H1 (cell line): ENCODE measurements around the gene ACOT11. TPM values are rescaled to one million over a fixed set of nuclear protein-coding genes. Genes with fewer than 3 reads are reported as not detected.

Experiments used
- CTCF ChIA-PET: fragments of 300-600 bp; sonication (Branson Sonifier 250); formaldehyde crosslinking; loops from one replicate; lab custom pipeline; 2021; ENCODE audit not compliant: partially characterized antibody; lab: Charles Lee
- POLR2A ChIA-PET: fragments of 300-600 bp; sonication (Branson Sonifier 250); formaldehyde crosslinking; loops from one replicate; lab custom pipeline; 2021; ENCODE audit warnings: inconsistent platforms; ENCODE audit not compliant: partially characterized antibody; lab: Charles Lee
- DNase-seq, 2 experiments: peaks; one replicate each; pipeline versions ENCODE4 v3.0.0 to v3.0.0-alpha.2; 2010 to 2022; ENCODE audit warnings: low spot score in 2 of 2, low read depth in 1 of 2, mixed read lengths in 1 of 2
- FAIRE-seq: peaks from 2 replicates; lab custom pipeline; 2011; peaks lifted over from hg19 to GRCh38; lab: Jason Lieb, UNC
- H2AFZ ChIP-seq: 2 replicates; pipeline ENCODE4 v1.8.1; 2012; ENCODE audit warnings: low read length, inconsistent platforms
- H2AK5ac ChIP-seq: 2 replicates; pipeline ENCODE4 v1.6.1; 2013; ENCODE audit warnings: low read depth, low read length
- H2BK120ac ChIP-seq: replicated peaks from 2 replicates; pipeline ENCODE3; 2013; ENCODE audit warnings: low read depth, low read length, inconsistent platforms
- H2BK12ac ChIP-seq: 2 replicates; pipeline ENCODE4 v1.6.1; 2013; ENCODE audit warnings: low read depth, low read length
- H2BK15ac ChIP-seq: 2 replicates; pipeline ENCODE4 v1.6.1; 2013; ENCODE audit warnings: low read length
- H2BK20ac ChIP-seq: 2 replicates; pipeline ENCODE4 v1.6.1; 2013; ENCODE audit warnings: low read length
- H2BK5ac ChIP-seq: 2 replicates; pipeline ENCODE4 v1.6.1; 2013; ENCODE audit warnings: low read depth, low read length
- H3K14ac ChIP-seq: 2 replicates; pipeline ENCODE4 v1.6.1; 2013; ENCODE audit warnings: inconsistent platforms; ENCODE audit not compliant: insufficient read length
- H3K18ac ChIP-seq: 2 replicates; pipeline ENCODE4 v1.6.1; 2013; ENCODE audit warnings: low read length; ENCODE audit errors: extremely low read depth
- H3K23ac ChIP-seq: 2 replicates; pipeline ENCODE4 v1.6.1; 2013; ENCODE audit warnings: inconsistent platforms; ENCODE audit not compliant: insufficient read length
- H3K23me2 ChIP-seq: 2 replicates; pipeline ENCODE4 v1.6.1; 2013; ENCODE audit warnings: low read depth, low read length
- H3K27ac ChIP-seq: 2 replicates; pipeline ENCODE4 v1.6.1; 2011; ENCODE audit warnings: low read depth, low read length, inconsistent platforms
- H3K27me3 ChIP-seq, 4 experiments: replicated peaks in 1 of 4; 1 replicate in 1 of 4; 2 replicates in 3 of 4; pipeline versions ENCODE4 v1.6.1 to v1.8.1; 2011 to 2013; ENCODE audit warnings: low read length in 3 of 4, mild to moderate bottlenecking in 3 of 4, inconsistent platforms in 2 of 4, mixed read lengths in 2 of 4, moderate library complexity in 1 of 4; ENCODE audit not compliant: control insufficient read depth in 3 of 4, insufficient read depth in 3 of 4; ENCODE audit errors: extremely low read depth in 1 of 4
- H3K36me3 ChIP-seq, 4 experiments: 2 replicates each; pipeline versions ENCODE4 v1.6.1 to v1.8.1; 2011 to 2013; ENCODE audit warnings: mild to moderate bottlenecking in 4 of 4, low read length in 3 of 4, moderate library complexity in 2 of 4, control low read depth in 1 of 4, inconsistent platforms in 1 of 4; ENCODE audit not compliant: insufficient read depth in 4 of 4, control insufficient read depth in 2 of 4
- H3K4ac ChIP-seq: replicated peaks from 2 replicates; pipeline ENCODE3; 2013; ENCODE audit warnings: low read length, low read depth, mixed read lengths, inconsistent platforms; ENCODE audit not compliant: insufficient read length
- H3K4me1 ChIP-seq, 4 experiments: replicated peaks in 1 of 4; 1 replicate in 1 of 4; 2 replicates in 3 of 4; pipeline versions ENCODE4 v1.6.1 to v1.8.1; 2011 to 2013; ENCODE audit warnings: low read length in 3 of 4, inconsistent platforms in 2 of 4, mixed read lengths in 1 of 4; ENCODE audit not compliant: insufficient read depth in 4 of 4, control insufficient read depth in 3 of 4
- H3K4me2 ChIP-seq, 2 experiments: 2 replicates each; pipeline versions ENCODE4 v1.6.1 to v1.8.1; 2011 to 2013; ENCODE audit warnings: low read depth in 2 of 2, low read length in 2 of 2, control low read depth in 1 of 2, inconsistent platforms in 1 of 2, mild to moderate bottlenecking in 1 of 2; ENCODE audit not compliant: insufficient read depth in 1 of 2
- H3K4me3 ChIP-seq, 4 experiments: fragments of 200-600, 300-600 bp in 1 of 4; sonication (generic), shearing (Covaris generic), sonication (Bioruptor Twin) in 1 of 4; 2 replicates each; pipeline versions ENCODE4 v1.5.1 to v1.8.1; 2011 to 2016; ENCODE audit warnings: low read length in 4 of 4, low read depth in 3 of 4, control low read depth in 2 of 4, inconsistent platforms in 2 of 4, mild to moderate bottlenecking in 2 of 4, mixed read lengths in 1 of 4, moderate library complexity in 1 of 4; ENCODE audit not compliant: insufficient read depth in 2 of 4; ENCODE audit errors: extremely low read depth in 1 of 4
- H3K56ac ChIP-seq: replicated peaks from 2 replicates; pipeline ENCODE3; 2013; ENCODE audit warnings: low read depth, mild to moderate bottlenecking, mixed read lengths, low read length, inconsistent platforms; ENCODE audit not compliant: insufficient read length
- H3K79me1 ChIP-seq: 2 replicates; pipeline ENCODE4 v1.6.1; 2013; ENCODE audit warnings: low read depth, low read length, control low read depth
- H3K79me2 ChIP-seq, 2 experiments: 2 replicates each; pipeline versions ENCODE4 v1.6.1 to v1.8.1; 2012 to 2013; ENCODE audit warnings: low read length in 2 of 2, mild to moderate bottlenecking in 2 of 2, inconsistent platforms in 1 of 2; ENCODE audit not compliant: insufficient read depth in 2 of 2, control insufficient read depth in 1 of 2
- H3K9ac ChIP-seq, 4 experiments: replicated peaks in 1 of 4; 1 replicate in 1 of 4; 2 replicates in 3 of 4; pipeline versions ENCODE4 v1.6.1 to v1.8.1; 2011 to 2013; ENCODE audit warnings: low read depth in 3 of 4, low read length in 3 of 4, control low read depth in 2 of 4, mild to moderate bottlenecking in 2 of 4, moderate library complexity in 2 of 4, inconsistent platforms in 1 of 4; ENCODE audit errors: extremely low read depth in 1 of 4
- H3K9me3 ChIP-seq, 2 experiments: 2 replicates each; pipeline versions ENCODE4 v1.6.1 to v1.8.1; 2012 to 2013; ENCODE audit warnings: mild to moderate bottlenecking in 2 of 2, moderate library complexity in 2 of 2, control low read depth in 1 of 2, inconsistent platforms in 1 of 2, low read depth in 1 of 2, low read length in 1 of 2, mixed read lengths in 1 of 2; ENCODE audit not compliant: insufficient read depth in 2 of 2
- H4K20me1 ChIP-seq, 2 experiments: replicated peaks in 1 of 2; 2 replicates each; pipeline versions ENCODE3 to v1.8.1; 2011 to 2013; ENCODE audit warnings: inconsistent platforms in 2 of 2, low read length in 2 of 2, mild to moderate bottlenecking in 1 of 2; ENCODE audit not compliant: insufficient read depth in 2 of 2, control insufficient read depth in 1 of 2
- H4K5ac ChIP-seq: 2 replicates; pipeline ENCODE4 v1.6.1; 2013; ENCODE audit warnings: low read length, low read depth, mixed read lengths, inconsistent platforms; ENCODE audit not compliant: insufficient read length
- H4K8ac ChIP-seq: 2 replicates; pipeline ENCODE4 v1.8.0; 2013; ENCODE audit warnings: mild to moderate bottlenecking, moderate library complexity, low read length, inconsistent platforms; ENCODE audit not compliant: insufficient read depth; ENCODE audit errors: extremely low read depth
- H4K91ac ChIP-seq: replicated peaks from 2 replicates; pipeline ENCODE3; 2013; ENCODE audit warnings: low read length, mixed read lengths, inconsistent platforms; ENCODE audit not compliant: insufficient read length
- BACH1 ChIP-seq: IDR thresholded peaks from 2 replicates; pipeline ENCODE4 v1.6.1; 2012; ENCODE audit warnings: low read length, improper control_type of control experiment
- EP300 ChIP-seq, 2 experiments: IDR thresholded peaks; 1 replicate in 1 of 2; 2 replicates in 1 of 2; pipeline ENCODE4 v1.6.1; 2011 to 2012; ENCODE audit warnings: low read depth in 2 of 2, low read length in 2 of 2, mild to moderate bottlenecking in 2 of 2, borderline replicate concordance in 1 of 2, inconsistent platforms in 1 of 2, moderate library complexity in 1 of 2
- EZH2 ChIP-seq: fragments of 200-600 bp; sonication (generic); IDR thresholded peaks from 2 replicates; pipeline ENCODE4 v1.7.1; 2012; ENCODE audit warnings: low read depth, mild to moderate bottlenecking, moderate library complexity, low read length, inconsistent platforms; ENCODE audit not compliant: severe bottlenecking
- HDAC2 ChIP-seq, 2 experiments: fragments of 300-600 bp in 1 of 2; sonication (generic) in 1 of 2; IDR thresholded peaks; 2 replicates each; pipeline ENCODE4 v1.6.1; 2011 to 2012; ENCODE audit warnings: low read depth in 2 of 2, low read length in 2 of 2, mild to moderate bottlenecking in 2 of 2, moderate library complexity in 2 of 2, borderline replicate concordance in 1 of 2, inconsistent platforms in 1 of 2
- KDM4A ChIP-seq: IDR thresholded peaks from one replicate; pipeline ENCODE4 v1.7.1; 2012; ENCODE audit warnings: low read depth, mild to moderate bottlenecking, moderate library complexity, low read length, inconsistent platforms; ENCODE audit not compliant: severe bottlenecking
- RFX5 ChIP-seq: IDR thresholded peaks from 2 replicates; pipeline ENCODE4 v1.6.1; 2011; ENCODE audit warnings: low read depth, low read length, improper control_type of control experiment, borderline replicate concordance
- RXRA ChIP-seq: IDR thresholded peaks from 2 replicates; pipeline ENCODE4 v1.6.1; 2011; ENCODE audit warnings: low read depth, mild to moderate bottlenecking, low read length, moderate library complexity; ENCODE audit not compliant: insufficient read depth
- SP1 ChIP-seq: IDR thresholded peaks from 2 replicates; pipeline ENCODE4 v1.6.1; 2011; ENCODE audit warnings: low read depth, low read length
- YY1 ChIP-seq: IDR thresholded peaks from 2 replicates; pipeline ENCODE4 v1.6.1; 2011; ENCODE audit warnings: low read depth, mild to moderate bottlenecking, low read length
- WGBS, 2 experiments: shearing (Covaris generic) in 1 of 2; methylation state at CpG; one replicate each; pipeline versions ENCODE4 v1.1.6 to v1.1.7; 2013 to 2015; ENCODE audit warnings: low lambda C conversion rate in 2 of 2, mixed read lengths in 2 of 2, inconsistent platforms in 1 of 2, low coverage in 1 of 2, missing lambda C conversion rate in 1 of 2; ENCODE audit not compliant: insufficient replicate concordance in 2 of 2, insufficient coverage in 1 of 2, insufficient read length in 1 of 2; ENCODE audit errors: extremely low coverage in 1 of 2, missing lambda C conversion rate in 1 of 2; 5-methylcytosine and 5-hydroxymethylcytosine counted together
- polyA plus RNA-seq, 7 experiments: library from polyadenylated mRNA; depleted of rRNA in 3 of 7; stranded (reverse) in 5 of 7; unstranded in 2 of 7; fragments of >200 nt in 5 of 7; fragments of 200-250 nt in 2 of 7; gene quantifications; 1 replicate in 5 of 7; 2 replicates in 1 of 7; 4 replicates in 1 of 7; pipeline versions ENCODE4 v1.2.1 to v1.2.3, GENCODE V29; 2011 to 2013; ENCODE audit warnings: missing spikeins in 2 of 7, mixed read lengths in 2 of 7
- total RNA-seq: library from RNA; stranded (reverse); fragmentation: NEBNext Ultra II Directional; extraction: Animal tissue kit (Norgen Biotek cat#: 25700); gene quantifications from 2 replicates; pipeline ENCODE4 v1.2.1, GENCODE V29; 2021
- TF ChIP-seq, protein P1 (sequence below): IDR thresholded peaks from 2 replicates; pipeline ENCODE4 v1.6.1; 2011; ENCODE audit warnings: low read length, improper control_type of control experiment

The ACOT11 gene
- total and polyA plus RNA-seq, 2 of the 8 experiments (the other 6 are each of a cell fraction or from before 2014, with no cell fraction given), result 3.8 to 4.5 TPM

DNA sequence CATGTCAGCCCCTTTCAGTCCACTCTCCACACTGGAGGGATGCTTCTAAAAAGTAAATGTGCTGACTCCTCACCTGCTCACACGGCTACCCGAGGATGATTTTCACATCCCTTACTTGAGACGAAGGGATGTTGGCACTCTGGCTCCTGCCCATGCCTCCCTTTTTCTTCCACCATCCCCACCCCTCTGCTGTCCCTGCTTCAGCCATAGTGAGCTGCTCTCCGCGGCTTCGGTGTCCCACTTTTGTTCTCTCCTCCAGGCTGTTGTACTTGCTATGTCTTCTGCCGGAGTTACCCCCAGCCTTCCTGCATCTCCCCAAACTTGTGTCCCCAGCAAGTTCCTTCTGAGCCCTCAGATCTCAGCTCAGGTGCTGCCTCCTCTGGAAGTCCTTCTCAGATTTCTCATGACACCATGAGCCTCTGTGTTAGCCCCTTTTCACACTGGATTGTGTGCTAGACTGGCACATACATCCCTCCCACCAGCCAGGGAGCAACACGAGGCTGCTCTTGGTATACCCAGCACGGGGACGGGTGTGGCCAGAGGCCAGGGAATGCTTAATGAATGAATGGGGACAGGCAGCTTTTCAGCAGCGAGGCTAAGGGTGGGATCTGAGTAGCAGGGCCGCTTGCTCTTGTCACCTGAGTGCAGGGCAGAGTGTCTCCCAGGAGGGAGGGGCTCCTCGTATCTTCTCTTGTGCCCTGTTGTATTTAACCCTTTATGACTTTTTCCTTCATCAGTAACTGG is 1.3 kb downstream of the ACOT11 start:
- H3K18ac ChIP-seq, result no peak overlapping the region
- no peak overlapping the region for H3K14ac ChIP-seq
- no peak for FAIRE-seq
- no peaks in the 10 kb centered on the region for H3K27me3 ChIP-seq
- no peak overlapping the region for H3K4me2 ChIP-seq
- 0 out of 2 replicates have a peak overlapping the region, but pooled peaks have one; percentile 31 for H2BK15ac ChIP-seq
- H3K9ac ChIP-seq, result no peak overlapping the region; a peak in 1 of 7 replicates
- H4K91ac ChIP-seq, result no peak overlapping the region
- H2AFZ ChIP-seq, result no peak overlapping the region
- H3K27ac ChIP-seq, result no peak overlapping the region
- no peak overlapping the region for H4K5ac ChIP-seq
- POLR2A ChIA-PET, result interaction anchor here (1.2 to 2.2 kb wide), 2 partner anchors 10 to 60 kb away, joined by 3 to 9 read pairs; no protein-coding TSS in a partner anchor
- H3K4me1 ChIP-seq, result peaks cover 0 to 10% (median 6%) of the 10 kb centered on the region in 4 experiments; a peak in 6 of 7 replicates
- 0 out of 2 replicates have a peak overlapping the region, but pooled peaks have one; percentile 53 for H2AK5ac ChIP-seq
- no peak overlapping the region for H2BK5ac ChIP-seq
- H3K79me2 ChIP-seq, result no peaks in the 10 kb centered on the region
- H2BK20ac ChIP-seq, result no peak overlapping the region
- no peak overlapping the region for H3K4ac ChIP-seq
- no peak overlapping the region for H2BK120ac ChIP-seq
- no peak overlapping the region for H3K23ac ChIP-seq
- CTCF ChIA-PET, result interaction anchor here (0.6 to 4.7 kb wide), 8 partner anchors 9 to 238 kb away, joined by 3 to 19 read pairs (median 4); no protein-coding TSS in a partner anchor
- H2BK12ac ChIP-seq, result no peak overlapping the region
- H3K9me3 ChIP-seq, result no peaks in the 10 kb centered on the region
- no peaks in the 10 kb centered on the region for H3K23me2 ChIP-seq
- H4K8ac ChIP-seq, result no peak overlapping the region
- H3K36me3 ChIP-seq, result no peaks in the 10 kb centered on the region
- WGBS, 2 experiments, result 73% methylated on average over 13 of the region's 13 CpGs; no CpG with 5 or more reads in 1 of the 2 experiments
- no peak overlapping the region for H3K4me3 ChIP-seq
- DNase-seq, result no peak
- peaks cover 2% of the 10 kb centered on the region; the same call in 1 of the 2 replicates for H3K79me1 ChIP-seq
- no peak overlapping the region for H3K56ac ChIP-seq
- H4K20me1 ChIP-seq, result no peaks in the 10 kb centered on the region
- TF ChIP-seq EZH2 (no peak), RFX5 (no peak), BACH1 (no peak), EP300 (IDR thresholded peaks at IDR 0.05; ENCODE audit: borderline replicate concordance in 1 of 2, low read depth in 2 of 2, low read length in 2 of 2) (no peak), YY1 (no peak), HDAC2 (IDR thresholded peaks at IDR 0.05; ENCODE audit: borderline replicate concordance in 1 of 2, low read depth in 2 of 2, low read length in 2 of 2) (no peak), RXRA (no peak), SP1 (no peak), KDM4A (no peak)
- TF ChIP-seq, protein P1, sequence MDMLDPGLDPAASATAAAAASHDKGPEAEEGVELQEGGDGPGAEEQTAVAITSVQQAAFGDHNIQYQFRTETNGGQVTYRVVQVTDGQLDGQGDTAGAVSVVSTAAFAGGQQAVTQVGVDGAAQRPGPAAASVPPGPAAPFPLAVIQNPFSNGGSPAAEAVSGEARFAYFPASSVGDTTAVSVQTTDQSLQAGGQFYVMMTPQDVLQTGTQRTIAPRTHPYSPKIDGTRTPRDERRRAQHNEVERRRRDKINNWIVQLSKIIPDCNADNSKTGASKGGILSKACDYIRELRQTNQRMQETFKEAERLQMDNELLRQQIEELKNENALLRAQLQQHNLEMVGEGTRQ, result no peak
